ENCODE results near the gene ZNF580. TPM values are rescaled to one million over a fixed set of nuclear protein-coding genes. Genes with fewer than 3 reads are reported as not detected.
A peak's percentile ranks its signal among the peaks of the same experiment; 100 is the strongest.

ZNF580 gene
- total RNA-seq, 2 experiments from 2014 or later: 24.4 to 50.0 TPM

- Histone ChIP-seq H4K20me1 (ENCODE audit: insufficient read depth, low read length) (peaks cover 42% of the 10 kb centered on the region), H3K9me3 (ENCODE audit: low read length) (no peaks in the 10 kb centered on the region), H3K4me2 (ENCODE audit: low read length) (no peak overlapping the region), H3K4me1 (ENCODE audit: insufficient read depth, low read length, poor library complexity, severe bottlenecking) (peaks cover 30% of the 10 kb centered on the region), H2AFZ (ENCODE audit: low read length) (no peak overlapping the region), H3K9me2 (ENCODE audit: insufficient read depth, low read length) (no peaks in the 10 kb centered on the region), H3K4me3 (ENCODE audit: low read depth, low read length, poor library complexity, severe bottlenecking) (no peak overlapping the region), H3K27ac (ENCODE audit: low read depth, low read length, poor library complexity, severe bottlenecking) (peak overlapping the region; percentile 5), H3K79me2 (ENCODE audit: insufficient read depth, low read depth, low read length) (peaks cover 81% of the 10 kb centered on the region), H3K36me3 (ENCODE audit: insufficient read depth, low read length) (peaks cover 93% of the 10 kb centered on the region)
- DNase-seq (ENCODE audit: low spot score): no peak
- BruUV-seq (replicated peaks): no TSS peak
- intact Hi-C loops (cut with micrococcal nuclease; ENCODE audit: unreplicated experiment): no loop called here
- TF ChIP-seq EZH2phosphoT487 (IDR thresholded peaks at IDR 0.05; ENCODE audit: borderline replicate concordance, low read depth, low read length): no peak
- TF ChIP-seq CTCF (conservative IDR thresholded peaks at IDR 0.05; ENCODE audit: low read length): no peak
- POLR2A ChIA-PET: no interaction called here
- CTCF ChIA-PET (ENCODE audit: unreplicated experiment): no interaction called here
Observed at GRCh38 chr19:55659822-55660221, 19.0 kb downstream of the ZNF580 start.

GRCh38 chr19:55660404-55660803 is 19.6 kb downstream of the ZNF580 start:
- no TSS peak for BruUV-seq (replicated peaks)
- H3K36me3 ChIP-seq (ENCODE audit: insufficient read depth, low read length): peaks cover 96% of the 10 kb centered on the region
- no peak for DNase-seq (ENCODE audit: low spot score)
- intact Hi-C loops (cut with micrococcal nuclease; ENCODE audit: unreplicated experiment): no loop called here
- no peak overlapping the region for H2AFZ ChIP-seq (ENCODE audit: low read length)
- H3K79me2 ChIP-seq (ENCODE audit: insufficient read depth, low read depth, low read length): peaks cover 78% of the 10 kb centered on the region
- peaks cover 30% of the 10 kb centered on the region for H3K4me1 ChIP-seq (ENCODE audit: insufficient read depth, low read length, poor library complexity, severe bottlenecking)
- H3K27ac ChIP-seq (ENCODE audit: low read depth, low read length, poor library complexity, severe bottlenecking): no peak overlapping the region
- CTCF ChIA-PET (ENCODE audit: unreplicated experiment): no interaction called here
- no peaks in the 10 kb centered on the region for H3K9me2 ChIP-seq (ENCODE audit: insufficient read depth, low read length)
- H3K4me2 ChIP-seq (ENCODE audit: low read length): no peak overlapping the region
- peaks cover 42% of the 10 kb centered on the region for H4K20me1 ChIP-seq (ENCODE audit: insufficient read depth, low read length)
- no peak overlapping the region for H3K4me3 ChIP-seq (ENCODE audit: low read depth, low read length, poor library complexity, severe bottlenecking)
- TF ChIP-seq EZH2phosphoT487 (IDR thresholded peaks at IDR 0.05; ENCODE audit: borderline replicate concordance, low read depth, low read length) (no peak), CTCF (conservative IDR thresholded peaks at IDR 0.05; ENCODE audit: low read length) (no peak)
- POLR2A ChIA-PET: no interaction called here
- H3K9me3 ChIP-seq (ENCODE audit: low read length): no peaks in the 10 kb centered on the region

GRCh38 chr19:55660991-55661390 is 20.2 kb downstream of the ZNF580 start:
- Histone ChIP-seq H4K20me1 (ENCODE audit: insufficient read depth, low read length) (peaks cover 39% of the 10 kb centered on the region), H3K9me2 (ENCODE audit: insufficient read depth, low read length) (no peaks in the 10 kb centered on the region), H3K4me2 (ENCODE audit: low read length) (no peak overlapping the region), H3K27ac (ENCODE audit: low read depth, low read length, poor library complexity, severe bottlenecking) (no peak overlapping the region), H3K79me2 (ENCODE audit: insufficient read depth, low read depth, low read length) (peaks cover 72% of the 10 kb centered on the region), H3K4me1 (ENCODE audit: insufficient read depth, low read length, poor library complexity, severe bottlenecking) (peaks cover 30% of the 10 kb centered on the region), H3K36me3 (ENCODE audit: insufficient read depth, low read length) (peaks cover 96% of the 10 kb centered on the region), H2AFZ (ENCODE audit: low read length) (no peak overlapping the region), H3K9me3 (ENCODE audit: low read length) (no peaks in the 10 kb centered on the region), H3K4me3 (ENCODE audit: low read depth, low read length, poor library complexity, severe bottlenecking) (no peak overlapping the region)
- intact Hi-C loops (cut with micrococcal nuclease; ENCODE audit: unreplicated experiment): no loop called here
- ChIA-PET POLR2A (no interaction called here), CTCF (ENCODE audit: unreplicated experiment) (no interaction called here)
- BruUV-seq (replicated peaks): no TSS peak
- no peak for DNase-seq (ENCODE audit: low spot score)
- TF ChIP-seq EZH2phosphoT487 (IDR thresholded peaks at IDR 0.05; ENCODE audit: borderline replicate concordance, low read depth, low read length) (no peak), CTCF (conservative IDR thresholded peaks at IDR 0.05; ENCODE audit: low read length) (no peak)

Data from OCI-LY7 (cell line).